Kidney (tissue), 14 donors: ENCODE measurements around the gene ST8SIA5. TPM values are rescaled to one million over a fixed set of nuclear protein-coding genes. Genes with fewer than 3 reads are reported as not detected.

Source experiments
- DNase-seq, 5 donors: peaks; one replicate each; pipeline ENCODE4 v3.0.0-alpha.2; 2013 to 2020
- FAIRE-seq: peaks from 2 replicates; lab custom pipeline; 2012; peaks lifted over from hg19 to GRCh38; lab: Jason Lieb, UNC
- H3K27ac ChIP-seq, 2 donors: one replicate each; pipeline ENCODE4 v1.7.0; 2013; ENCODE audit warnings: low read depth in 2 of 2, low read length in 2 of 2, inconsistent platforms in 1 of 2
- H3K27me3 ChIP-seq: one replicate; pipeline ENCODE4 v1.7.1; 2013; ENCODE audit warnings: low read length, inconsistent platforms; ENCODE audit not compliant: control insufficient read depth, insufficient read depth
- H3K36me3 ChIP-seq, 3 donors: one replicate each; pipeline versions ENCODE4 v1.7.0 to v1.7.1; 2013; ENCODE audit warnings: low read length in 3 of 3, control low read depth in 1 of 3, inconsistent platforms in 1 of 3; ENCODE audit not compliant: insufficient read depth in 3 of 3, control insufficient read depth in 2 of 3
- H3K4me1 ChIP-seq, 3 donors: one replicate each; pipeline versions ENCODE4 v1.7.0 to v1.7.1; 2013; ENCODE audit warnings: low read length in 3 of 3, inconsistent platforms in 1 of 3, low read depth in 1 of 3; ENCODE audit not compliant: control insufficient read depth in 2 of 3, insufficient read depth in 2 of 3
- H3K4me3 ChIP-seq, 3 donors: one replicate each; pipeline versions ENCODE4 v1.7.0 to v1.8.1; 2013; ENCODE audit warnings: low read length in 3 of 3, control low read depth in 1 of 3, inconsistent platforms in 1 of 3
- H3K9ac ChIP-seq, 3 donors: one replicate each; pipeline versions ENCODE4 v1.7.0 to v1.7.1; 2013; ENCODE audit warnings: low read length in 3 of 3, control low read depth in 1 of 3, inconsistent platforms in 1 of 3
- H3K9me3 ChIP-seq, 3 donors: one replicate each; pipeline versions ENCODE4 v1.7.0 to v1.7.1; 2013; ENCODE audit warnings: low read length in 3 of 3, control low read depth in 1 of 3, inconsistent platforms in 1 of 3; ENCODE audit not compliant: control insufficient read depth in 2 of 3, insufficient read depth in 1 of 3
- intact Hi-C: fragments of 100-400 bp; cut with DNase I; formaldehyde crosslinking; loops from one replicate; pipeline ENCODE4 v1.11.1; 2022
- polyA plus RNA-seq: library from polyadenylated mRNA; stranded (reverse); fragments of 350-450 nt; fragmentation: Illumina TruSeq; extraction: RNeasy Lipid Tissue Mini Kit (QIAGEN cat#74804); gene quantifications from one replicate; pipeline ENCODE4 v1.2.3, GENCODE V29; 2014; ENCODE audit warnings: low read depth, low replicate concordance; ENCODE audit not compliant: insufficient read depth
- total RNA-seq: library from RNA; stranded (reverse); fragmentation: NEBNext Ultra II Directional; extraction: Animal tissue kit (Norgen Biotek cat#: 25700); gene quantifications from one replicate; pipeline ENCODE4 v1.2.1, GENCODE V29; 2021
- TF ChIP-seq, protein P1 (sequence below): IDR thresholded peaks from 3 replicates; pipeline ENCODE4 v1.5.1; 2012; ENCODE audit warnings: mild to moderate bottlenecking, moderate library complexity, borderline replicate concordance; ENCODE audit not compliant: insufficient read depth; ENCODE audit errors: extremely low read depth
- donor health status: control.
- donor health status: control.
- donor health status: control.
- donor health status: control.
- donor health status: control.
- donor health status: DM: yes; HTN: yes; CAD: no.
- donor health status: Normal renal cell carcinoma (clear cell type).

The ST8SIA5 gene
- total and polyA plus RNA-seq, 2 donors from 2014 or later: 1.4 to 2.7 TPM

DNA sequence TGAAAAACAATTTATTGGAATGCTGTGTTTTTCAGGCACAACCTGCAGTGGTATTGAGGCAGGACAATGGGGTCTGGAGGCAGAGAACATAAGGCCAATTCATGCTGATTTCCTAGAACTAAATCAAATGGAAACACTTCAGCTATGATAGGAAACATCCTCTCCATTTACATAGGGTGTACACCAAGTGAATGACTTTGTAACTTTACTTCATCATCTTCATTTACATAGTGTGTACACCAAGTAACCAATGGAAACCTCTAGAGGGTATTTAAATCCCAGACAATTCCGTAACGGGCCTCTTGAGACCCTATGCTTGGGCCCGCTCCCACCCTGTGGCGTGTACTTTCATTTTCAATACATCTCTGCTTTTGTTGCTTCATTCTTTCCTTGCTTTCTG, 32.2 kb upstream of the ST8SIA5 start:
- TF ChIP-seq, protein P1, sequence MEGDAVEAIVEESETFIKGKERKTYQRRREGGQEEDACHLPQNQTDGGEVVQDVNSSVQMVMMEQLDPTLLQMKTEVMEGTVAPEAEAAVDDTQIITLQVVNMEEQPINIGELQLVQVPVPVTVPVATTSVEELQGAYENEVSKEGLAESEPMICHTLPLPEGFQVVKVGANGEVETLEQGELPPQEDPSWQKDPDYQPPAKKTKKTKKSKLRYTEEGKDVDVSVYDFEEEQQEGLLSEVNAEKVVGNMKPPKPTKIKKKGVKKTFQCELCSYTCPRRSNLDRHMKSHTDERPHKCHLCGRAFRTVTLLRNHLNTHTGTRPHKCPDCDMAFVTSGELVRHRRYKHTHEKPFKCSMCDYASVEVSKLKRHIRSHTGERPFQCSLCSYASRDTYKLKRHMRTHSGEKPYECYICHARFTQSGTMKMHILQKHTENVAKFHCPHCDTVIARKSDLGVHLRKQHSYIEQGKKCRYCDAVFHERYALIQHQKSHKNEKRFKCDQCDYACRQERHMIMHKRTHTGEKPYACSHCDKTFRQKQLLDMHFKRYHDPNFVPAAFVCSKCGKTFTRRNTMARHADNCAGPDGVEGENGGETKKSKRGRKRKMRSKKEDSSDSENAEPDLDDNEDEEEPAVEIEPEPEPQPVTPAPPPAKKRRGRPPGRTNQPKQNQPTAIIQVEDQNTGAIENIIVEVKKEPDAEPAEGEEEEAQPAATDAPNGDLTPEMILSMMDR: no peak
- no peak for FAIRE-seq
- intact Hi-C loops: no loop called here

DNA sequence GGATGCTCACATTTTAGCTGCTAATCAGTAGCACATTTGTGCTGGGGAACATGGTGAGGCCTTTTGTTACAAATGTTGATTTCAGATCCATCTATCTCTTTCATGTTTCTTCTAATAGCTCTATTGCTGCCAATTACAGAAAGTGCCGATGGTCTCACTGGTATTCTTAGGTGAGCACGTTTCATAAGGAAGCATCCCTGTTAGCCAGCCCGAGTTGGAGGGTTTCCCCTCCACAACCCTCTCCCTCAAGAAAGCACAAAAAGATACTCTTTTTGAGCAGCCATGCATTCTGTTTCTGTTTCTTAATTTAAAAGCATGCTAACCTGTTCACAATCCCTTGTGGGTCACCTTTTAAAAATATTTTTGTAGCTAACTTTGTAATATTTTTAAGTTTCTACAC, 30.8 kb upstream of the ST8SIA5 start:
- Histone ChIP-seq H3K27ac (no peak overlapping the region), H3K4me3 (no peak overlapping the region), H3K4me1 (no peaks in the 10 kb centered on the region), H3K9ac (no peak overlapping the region), H3K9me3 (no peaks in the 10 kb centered on the region), H3K27me3 (no peaks in the 10 kb centered on the region), H3K36me3 (no peaks in the 10 kb centered on the region)
- intact Hi-C loops: no loop called here
- FAIRE-seq: no peak
- TF ChIP-seq, protein P1: no peak
- no peak for DNase-seq

More for the DNA sequence above, 32.2 kb upstream of the ST8SIA5 start:
- Histone ChIP-seq H3K9me3 (no peaks in the 10 kb centered on the region), H3K36me3 (no peaks in the 10 kb centered on the region), H3K27me3 (no peaks in the 10 kb centered on the region), H3K4me3 (no peak overlapping the region), H3K9ac (no peak overlapping the region), H3K4me1 (no peaks in the 10 kb centered on the region), H3K27ac (no peak overlapping the region)
- DNase-seq: no peak

DNA sequence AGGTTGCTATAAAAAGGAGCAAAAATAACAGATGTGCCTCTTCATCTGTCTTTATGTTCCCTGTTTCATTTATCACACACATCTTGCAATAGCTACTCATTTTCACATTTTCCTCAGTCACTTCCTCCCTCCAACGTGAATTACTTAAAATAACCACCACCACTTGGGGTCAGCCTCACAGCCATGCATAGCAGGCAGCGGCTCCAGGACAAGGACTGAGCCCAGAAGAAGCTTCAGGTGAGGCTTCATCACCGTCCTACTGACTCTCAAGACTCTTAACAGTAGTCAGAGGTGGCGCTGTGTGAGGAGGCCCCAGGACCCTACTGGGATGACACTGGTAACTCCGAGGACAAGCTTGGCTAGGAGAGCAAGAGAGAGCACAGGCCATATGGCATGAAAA, 15.5 kb upstream of the ST8SIA5 start:
- Histone ChIP-seq H3K9me3 (no peaks in the 10 kb centered on the region), H3K4me3 (no peak overlapping the region), H3K27ac (no peak overlapping the region), H3K27me3 (no peaks in the 10 kb centered on the region), H3K4me1 (no peaks in the 10 kb centered on the region), H3K9ac (no peak overlapping the region), H3K36me3 (no peaks in the 10 kb centered on the region)
- DNase-seq (no peak), FAIRE-seq (no peak)
- intact Hi-C loops: no loop called here
- TF ChIP-seq, protein P1: no peak

DNA sequence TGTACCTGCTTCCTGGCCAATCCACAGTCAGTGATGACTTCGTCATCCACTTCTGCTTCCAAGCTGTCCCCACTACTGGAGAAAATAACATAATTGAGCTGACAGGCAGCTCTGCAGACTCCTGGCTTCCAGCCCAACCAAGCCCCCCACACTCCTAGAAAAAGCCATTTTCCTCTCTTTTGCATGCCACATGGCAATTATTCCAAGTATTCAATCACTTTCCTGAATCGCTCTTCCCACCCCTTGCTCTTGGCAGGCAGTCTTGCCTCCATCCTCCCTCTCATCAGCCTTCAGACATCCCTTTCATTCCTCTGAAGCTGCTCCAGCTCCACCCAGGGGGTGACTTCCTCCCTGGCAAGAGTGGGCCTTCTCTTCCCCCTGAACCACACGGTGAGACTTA, 14.3 kb upstream of the ST8SIA5 start:
- FAIRE-seq: no peak
- H3K4me3 ChIP-seq: no peak overlapping the region

More for the DNA sequence above, 14.3 kb upstream of the ST8SIA5 start:
- no peak for DNase-seq
- Histone ChIP-seq H3K9me3 (no peaks in the 10 kb centered on the region), H3K27ac (no peak overlapping the region), H3K9ac (no peak overlapping the region), H3K4me1 (no peaks in the 10 kb centered on the region), H3K27me3 (no peaks in the 10 kb centered on the region), H3K36me3 (no peaks in the 10 kb centered on the region)
- TF ChIP-seq, protein P1: no peak
- intact Hi-C loops: no loop called here
